Measurements from ENCODE around the gene PRKCG. TPM values are rescaled to one million over a fixed set of nuclear protein-coding genes. Genes with fewer than 3 reads are reported as not detected.
"Not testable (repeated sequence)": the region's sequence is repeated elsewhere in the genome, so short reads cannot be mapped to it uniquely, and the experiment has no call there.

PRKCG gene
- total RNA-seq, 1 donor from 2014 or later = not detected

- DNase-seq (ENCODE audit: low read depth, low spot score) = no peak
These were observed 60.2 kb downstream of the PRKCG start for GRCh38 chr19:53942001-53942786.

DNA sequence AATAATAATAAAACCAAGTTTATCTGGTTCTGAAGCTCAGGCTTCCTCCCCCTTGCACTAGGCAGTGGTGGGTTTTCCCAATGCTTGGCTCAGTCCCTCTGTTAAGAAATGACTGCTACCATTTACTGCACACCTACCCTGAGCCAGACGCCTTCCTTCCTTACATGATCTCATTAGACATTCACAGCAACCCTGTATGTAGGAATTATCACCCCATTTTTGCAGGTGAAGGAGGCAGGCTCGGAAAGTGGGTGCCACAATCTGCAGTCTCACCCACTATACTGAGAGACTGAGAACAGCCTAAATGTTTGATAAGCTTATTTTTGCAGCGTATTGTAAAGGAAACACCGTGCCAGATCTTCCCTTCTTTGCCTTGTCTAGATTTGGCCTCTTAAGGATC lies 62.4 kb downstream of the PRKCG start:
- DNase-seq (ENCODE audit: low read depth, low spot score) = no peak

- DNase-seq (ENCODE audit: low read depth, low spot score) = no peak
These were observed 62.9 kb downstream of the PRKCG start for GRCh38 chr19:53944933-53945332.

DNA sequence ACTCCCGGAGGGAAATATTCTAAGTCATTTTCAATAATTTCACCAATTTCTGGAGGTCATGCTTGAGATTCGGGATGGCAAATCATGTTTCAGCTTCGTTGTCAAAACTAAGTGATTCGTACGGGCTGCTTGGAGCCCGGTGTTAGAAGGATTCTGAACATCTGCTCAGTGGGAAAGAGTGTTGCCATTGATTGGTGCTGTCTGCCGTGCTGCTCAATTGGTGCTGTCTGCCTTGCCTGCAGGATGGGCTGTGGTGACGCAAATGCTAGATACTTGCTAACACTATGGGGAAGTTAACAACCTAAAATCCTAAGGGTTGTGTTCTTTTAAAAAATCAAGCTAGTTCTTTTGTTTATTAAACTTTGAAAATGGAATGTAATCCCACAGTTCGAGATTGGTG lies 63.4 kb downstream of the PRKCG start:
- no peak for DNase-seq (ENCODE audit: low read depth, low spot score)

- DNase-seq (ENCODE audit: low read depth, low spot score) = no peak
These were observed 64.0 kb downstream of the PRKCG start for GRCh38 chr19:53945998-53946397.

DNA sequence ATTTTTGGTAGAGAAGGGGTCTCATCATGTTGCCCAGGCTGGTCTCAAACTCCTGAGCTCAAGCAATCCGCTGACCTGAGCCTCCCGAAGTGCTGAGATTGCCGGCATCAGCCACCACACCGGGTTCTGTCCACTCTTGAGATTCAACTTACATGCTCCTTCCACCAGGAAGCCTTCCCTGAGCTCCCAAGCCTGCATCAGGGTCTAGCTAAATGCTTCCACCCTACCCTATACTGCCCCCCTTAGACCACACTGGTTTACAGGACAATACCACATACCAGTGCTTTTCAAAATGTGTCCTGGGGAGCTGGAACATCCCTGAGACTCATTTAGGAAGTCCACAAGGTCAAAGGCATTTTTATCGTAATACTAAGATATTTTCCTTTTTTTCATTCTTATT lies 65.6 kb downstream of the PRKCG start:
- DNase-seq (ENCODE audit: low read depth, low spot score) = no peak

GRCh38 chr19:53948611-53949010 lies 66.6 kb downstream of the PRKCG start:
- not testable (repeated sequence) for DNase-seq (ENCODE audit: low read depth, low spot score)

GRCh38 chr19:53951436-53951835 lies 69.4 kb downstream of the PRKCG start:
- no peak for DNase-seq (ENCODE audit: low read depth, low spot score)

DNA sequence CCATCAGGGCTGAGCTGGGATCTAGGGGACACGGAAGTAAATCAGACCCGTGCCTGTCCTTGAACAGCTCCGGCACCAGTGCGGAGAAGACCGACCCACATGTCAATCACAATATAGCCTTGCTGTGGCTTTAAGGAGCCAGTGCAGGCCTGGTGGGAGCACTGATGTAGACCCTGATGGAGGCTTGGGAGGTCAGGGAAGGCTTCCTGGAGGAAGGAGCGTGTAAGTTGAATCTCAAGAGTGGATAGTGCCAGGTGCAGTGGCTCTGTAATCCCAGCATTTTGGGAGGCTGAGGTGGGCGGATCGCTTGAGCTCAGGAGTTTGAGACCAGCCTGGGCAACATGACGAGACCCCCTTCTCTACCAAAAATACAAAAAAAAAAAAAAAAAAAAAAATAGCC lies 70.0 kb downstream of the PRKCG start:
- DNase-seq (ENCODE audit: low read depth, low spot score) = no peak

GRCh38 chr19:53953383-53953782 lies 71.4 kb downstream of the PRKCG start:
- DNase-seq (ENCODE audit: low read depth, low spot score) = no peak

Other genes starting within 250 kb of the PRKCG start
- 0.04 and 0.13 TPM in 2 replicates for gene NLRP12, start 57.9 kb upstream of the PRKCG start, total RNA-seq
- gene MYADM, start 14.3 kb upstream of the PRKCG start, total RNA-seq = 9.8 and 11.0 TPM in 2 replicates
- gene CACNG7, start 27.1 kb downstream of the PRKCG start, total RNA-seq = 0.04 and 0.13 TPM in 2 replicates
- gene CACNG8, start 80.7 kb downstream of the PRKCG start, total RNA-seq = 0.42 and 1.4 TPM in 2 replicates
- 1.8 and 3.1 TPM in 2 replicates for gene CACNG6, start 109.4 kb downstream of the PRKCG start, total RNA-seq
- not detected in 2 replicates for gene VSTM1, start 181.7 kb downstream of the PRKCG start, total RNA-seq
- gene TARM1, start 199.2 kb downstream of the PRKCG start, total RNA-seq = not detected in 2 replicates
- gene OSCAR, start 218.6 kb downstream of the PRKCG start, total RNA-seq = 0.07 TPM in 1 of 2 replicates, not detected in the other
- gene NDUFA3, start 220.7 kb downstream of the PRKCG start, total RNA-seq = 20.7 and 22.5 TPM in 2 replicates
- 15.0 and 22.8 TPM in 2 replicates for gene TFPT, start 233.5 kb downstream of the PRKCG start, total RNA-seq
- 81.6 and 99.8 TPM in 2 replicates for gene PRPF31, start 233.6 kb downstream of the PRKCG start, total RNA-seq

Measured in pulmonary artery endothelial cell (primary cell).